ENCODE measurements around the gene RASA1. TPM values are rescaled to one million over a fixed set of nuclear protein-coding genes. Genes with fewer than 3 reads are reported as not detected.

RASA1 gene
- total and polyA plus RNA-seq, 2 experiments from 2014 or later, result 9.3 to 35.0 TPM

DNA sequence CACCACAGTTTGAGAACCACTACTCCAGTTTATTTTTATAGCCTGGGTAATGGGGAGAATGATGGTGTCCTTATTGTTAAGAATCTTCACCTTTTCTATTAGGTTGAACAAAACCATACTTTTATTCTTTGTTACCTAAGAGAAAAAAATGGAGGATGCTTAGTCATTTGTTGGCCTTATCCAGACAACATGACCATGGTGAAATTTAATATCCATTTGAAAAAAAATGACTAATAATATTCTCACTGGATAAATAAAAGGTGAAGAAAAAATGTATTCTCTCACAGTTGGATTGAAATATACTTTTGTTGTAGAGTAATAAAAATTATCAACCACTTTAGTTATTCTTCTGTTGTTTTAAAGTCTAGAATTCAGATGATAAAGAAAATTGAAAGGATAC lies 150.8 kb downstream of the RASA1 start (continued):
- no peak for TF ChIP-seq ETS1 (IDR thresholded peaks at IDR 0.05)

DNA sequence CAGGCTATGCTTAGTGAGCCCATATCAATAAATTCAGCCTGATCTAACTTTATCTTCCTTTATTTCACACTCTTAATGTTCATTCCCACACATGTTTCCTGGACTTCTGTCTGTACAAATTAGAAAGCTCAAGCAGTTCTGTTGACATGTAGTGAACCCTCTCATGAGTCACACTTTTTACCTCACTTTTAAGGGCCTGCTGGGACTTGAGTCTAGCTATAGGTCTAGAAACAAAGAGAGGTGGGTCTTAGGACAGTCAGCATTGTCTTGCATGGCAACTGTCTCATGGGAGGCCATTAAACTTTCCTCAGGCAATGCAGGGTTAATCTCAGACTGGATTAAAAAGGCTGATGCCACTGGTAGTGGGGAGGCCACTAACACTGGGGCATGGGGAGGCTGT lies 153.6 kb downstream of the RASA1 start:
- Histone ChIP-seq H3K27ac (ENCODE audit: low read depth) (no peak overlapping the region), H3K4me1 (ENCODE audit: insufficient read depth) (no peaks in the 10 kb centered on the region), H3K27me3 (ENCODE audit: insufficient read depth) (no peaks in the 10 kb centered on the region), H4K20me1 (replicated peaks; ENCODE audit: insufficient read depth) (no peaks in the 10 kb centered on the region), H3K79me2 (replicated peaks; ENCODE audit: insufficient read depth) (no peaks in the 10 kb centered on the region), H3K4me2 (no peak overlapping the region), H3K9me2 (ENCODE audit: insufficient read depth) (no peaks in the 10 kb centered on the region), H3K36me3 (ENCODE audit: insufficient read depth) (no peaks in the 10 kb centered on the region), H3K4me3 (no peak overlapping the region), H2AFZ (no peak overlapping the region), H3F3A (replicated peaks; ENCODE audit: low read depth) (no peaks in the 10 kb centered on the region)
- Mint-ChIP-seq H3K9me3 (no peaks in the 10 kb centered on the region), H3K36me3 (ENCODE audit: low read depth) (no peaks in the 10 kb centered on the region), H3K4me1 (no peaks in the 10 kb centered on the region), H3K27ac (no peak overlapping the region), H3K4me3 (no peak overlapping the region), H3K27me3 (ENCODE audit: insufficient read depth, low read depth, poor library complexity) (no peaks in the 10 kb centered on the region)
- DNase-seq (ENCODE audit: low spot score), result no peak
- no peak for ATAC-seq
- no peak for TF ChIP-seq ETS1 (IDR thresholded peaks at IDR 0.05)
- TF ChIP-seq NANOG (IDR thresholded peaks at IDR 0.05; ENCODE audit: borderline replicate concordance), result no peak
- TF ChIP-seq ZNF462 (CRISPR knock-in tag; IDR thresholded peaks at IDR 0.05), result no peak
- TF ChIP-seq EZH2 (IDR thresholded peaks at IDR 0.05; ENCODE audit: low read depth, unreplicated experiment), result no peak
- no peak for TF ChIP-seq STAT1 (IDR thresholded peaks at IDR 0.05; ENCODE audit: unreplicated experiment)
- no peak for TF ChIP-seq POLR2AphosphoS5 (IDR thresholded peaks at IDR 0.05; ENCODE audit: low read depth)
- TF ChIP-seq CREB1 (CRISPR knock-in tag; IDR thresholded peaks at IDR 0.05; ENCODE audit: low read depth), result no peak
- no peak for TF ChIP-seq EZH2phosphoT487 (IDR thresholded peaks at IDR 0.05; ENCODE audit: unreplicated experiment)
- no peak for TF ChIP-seq JUNB (IDR thresholded peaks at IDR 0.05; ENCODE audit: unreplicated experiment)
- TF ChIP-seq, protein P1, sequence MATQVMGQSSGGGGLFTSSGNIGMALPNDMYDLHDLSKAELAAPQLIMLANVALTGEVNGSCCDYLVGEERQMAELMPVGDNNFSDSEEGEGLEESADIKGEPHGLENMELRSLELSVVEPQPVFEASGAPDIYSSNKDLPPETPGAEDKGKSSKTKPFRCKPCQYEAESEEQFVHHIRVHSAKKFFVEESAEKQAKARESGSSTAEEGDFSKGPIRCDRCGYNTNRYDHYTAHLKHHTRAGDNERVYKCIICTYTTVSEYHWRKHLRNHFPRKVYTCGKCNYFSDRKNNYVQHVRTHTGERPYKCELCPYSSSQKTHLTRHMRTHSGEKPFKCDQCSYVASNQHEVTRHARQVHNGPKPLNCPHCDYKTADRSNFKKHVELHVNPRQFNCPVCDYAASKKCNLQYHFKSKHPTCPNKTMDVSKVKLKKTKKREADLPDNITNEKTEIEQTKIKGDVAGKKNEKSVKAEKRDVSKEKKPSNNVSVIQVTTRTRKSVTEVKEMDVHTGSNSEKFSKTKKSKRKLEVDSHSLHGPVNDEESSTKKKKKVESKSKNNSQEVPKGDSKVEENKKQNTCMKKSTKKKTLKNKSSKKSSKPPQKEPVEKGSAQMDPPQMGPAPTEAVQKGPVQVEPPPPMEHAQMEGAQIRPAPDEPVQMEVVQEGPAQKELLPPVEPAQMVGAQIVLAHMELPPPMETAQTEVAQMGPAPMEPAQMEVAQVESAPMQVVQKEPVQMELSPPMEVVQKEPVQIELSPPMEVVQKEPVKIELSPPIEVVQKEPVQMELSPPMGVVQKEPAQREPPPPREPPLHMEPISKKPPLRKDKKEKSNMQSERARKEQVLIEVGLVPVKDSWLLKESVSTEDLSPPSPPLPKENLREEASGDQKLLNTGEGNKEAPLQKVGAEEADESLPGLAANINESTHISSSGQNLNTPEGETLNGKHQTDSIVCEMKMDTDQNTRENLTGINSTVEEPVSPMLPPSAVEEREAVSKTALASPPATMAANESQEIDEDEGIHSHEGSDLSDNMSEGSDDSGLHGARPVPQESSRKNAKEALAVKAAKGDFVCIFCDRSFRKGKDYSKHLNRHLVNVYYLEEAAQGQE (IDR thresholded peaks at IDR 0.05; ENCODE audit: unreplicated experiment), result no peak
- TF ChIP-seq CTCF (conservative IDR thresholded peaks at IDR 0.05; ENCODE audit: low read depth in 2 of 2), result no peak
- TF ChIP-seq ZNF114 (CRISPR knock-in tag; IDR thresholded peaks at IDR 0.05), result no peak
